UCSD-AML1 (cell line): ENCODE measurements around the gene TSC22D3.
"Not testable (repeated sequence)": the region's sequence is repeated elsewhere in the genome, so short reads cannot be mapped to it uniquely, and the experiment has no call there.

ENCODE experiments used
- DNase-seq: peaks from one replicate; lab custom pipeline; 2025; ENCODE audit not compliant: unreplicated experiment; lab: John Stamatoyannopoulos, UW

The TSC22D3 gene

GRCh38 chrX:107712231-107713202, 63.1 kb downstream of the TSC22D3 start:
- no peak for DNase-seq

- DNase-seq = no peak
These were observed 63.9 kb downstream of the TSC22D3 start for GRCh38 chrX:107711521-107712181.

GRCh38 chrX:107710617-107711391, 64.8 kb downstream of the TSC22D3 start:
- no peak for DNase-seq

- DNase-seq = no peak
These were observed 66.3 kb downstream of the TSC22D3 start for GRCh38 chrX:107709266-107709806.

GRCh38 chrX:107708762-107709161, 66.8 kb downstream of the TSC22D3 start:
- DNase-seq = no peak

- no peak for DNase-seq
These were observed 67.7 kb downstream of the TSC22D3 start for GRCh38 chrX:107707866-107708265.

GRCh38 chrX:107706309-107706708, 69.3 kb downstream of the TSC22D3 start:
- no peak for DNase-seq

- no peak for DNase-seq
These were observed 71.0 kb downstream of the TSC22D3 start for GRCh38 chrX:107704587-107704986.

- DNase-seq = no peak
These were observed 71.4 kb downstream of the TSC22D3 start for GRCh38 chrX:107704181-107704580.

GRCh38 chrX:107701493-107702121, 74.0 kb downstream of the TSC22D3 start:
- DNase-seq = no peak

- DNase-seq = no peak
These were observed 74.8 kb downstream of the TSC22D3 start for GRCh38 chrX:107700790-107701189.

GRCh38 chrX:107700317-107700774, 75.2 kb downstream of the TSC22D3 start:
- no peak for DNase-seq

- no peak for DNase-seq
These were observed 76.0 kb downstream of the TSC22D3 start for GRCh38 chrX:107699616-107700015.

- no peak for DNase-seq
These were observed 84.6 kb downstream of the TSC22D3 start for GRCh38 chrX:107691024-107691448.

GRCh38 chrX:107687445-107687844, 88.1 kb downstream of the TSC22D3 start:
- DNase-seq = no peak

GRCh38 chrX:107686792-107687191, 88.8 kb downstream of the TSC22D3 start:
- peak; percentile 34 for DNase-seq

GRCh38 chrX:107686026-107686425, 89.6 kb downstream of the TSC22D3 start:
- no peak for DNase-seq

- DNase-seq = not testable (repeated sequence)
These were observed 90.0 kb downstream of the TSC22D3 start for GRCh38 chrX:107685586-107685985.

GRCh38 chrX:107684956-107685385, 90.6 kb downstream of the TSC22D3 start:
- peak; percentile 77 for DNase-seq

GRCh38 chrX:107683931-107684330, 91.7 kb downstream of the TSC22D3 start:
- DNase-seq = no peak
